HG03280 (cell line): ENCODE data around the gene ASH1L.
"Not testable (repeated sequence)": the region's sequence is repeated elsewhere in the genome, so short reads cannot be mapped to it uniquely, and the experiment has no call there.

ENCODE experiments used
- ATAC-seq: cut with Tn5 transposase; IDR thresholded peaks from one replicate; pipeline ENCODE4 v1.9.1; 2021; ENCODE audit warnings: mild to moderate bottlenecking, moderate library complexity; ENCODE audit not compliant: unreplicated experiment

ASH1L gene

DNA sequence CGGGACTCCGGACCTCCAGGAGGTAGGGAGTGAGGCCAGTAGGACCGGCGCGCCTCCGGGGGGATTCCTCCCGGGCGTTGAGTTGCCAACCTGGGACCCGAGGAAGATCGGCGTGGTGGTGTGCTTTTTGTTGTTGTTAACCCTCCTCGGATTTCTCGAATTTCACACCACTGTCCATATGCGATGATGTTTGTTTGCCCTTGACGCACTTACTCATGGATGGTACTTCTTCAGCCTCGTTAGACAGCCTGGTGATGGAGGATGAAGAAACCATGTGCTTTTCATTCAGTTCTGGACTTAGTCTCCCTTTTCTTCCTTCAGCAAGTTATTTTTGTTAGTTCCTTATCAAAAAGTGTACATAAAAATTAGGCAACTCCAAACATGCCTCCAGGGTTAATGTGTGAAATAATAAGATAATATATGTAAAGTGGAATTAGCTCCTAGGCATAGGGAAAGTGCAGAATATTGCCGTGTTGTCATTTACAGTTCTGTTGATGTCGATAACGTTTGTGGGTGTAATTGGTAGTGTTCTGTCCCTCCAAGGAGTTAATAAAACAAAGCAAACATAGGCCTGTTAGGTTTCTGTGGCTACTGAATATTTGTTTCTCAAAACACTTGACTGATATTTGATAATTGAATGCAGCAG lies 897 bp upstream of the ASH1L start:
- not testable (repeated sequence) for ATAC-seq

DNA sequence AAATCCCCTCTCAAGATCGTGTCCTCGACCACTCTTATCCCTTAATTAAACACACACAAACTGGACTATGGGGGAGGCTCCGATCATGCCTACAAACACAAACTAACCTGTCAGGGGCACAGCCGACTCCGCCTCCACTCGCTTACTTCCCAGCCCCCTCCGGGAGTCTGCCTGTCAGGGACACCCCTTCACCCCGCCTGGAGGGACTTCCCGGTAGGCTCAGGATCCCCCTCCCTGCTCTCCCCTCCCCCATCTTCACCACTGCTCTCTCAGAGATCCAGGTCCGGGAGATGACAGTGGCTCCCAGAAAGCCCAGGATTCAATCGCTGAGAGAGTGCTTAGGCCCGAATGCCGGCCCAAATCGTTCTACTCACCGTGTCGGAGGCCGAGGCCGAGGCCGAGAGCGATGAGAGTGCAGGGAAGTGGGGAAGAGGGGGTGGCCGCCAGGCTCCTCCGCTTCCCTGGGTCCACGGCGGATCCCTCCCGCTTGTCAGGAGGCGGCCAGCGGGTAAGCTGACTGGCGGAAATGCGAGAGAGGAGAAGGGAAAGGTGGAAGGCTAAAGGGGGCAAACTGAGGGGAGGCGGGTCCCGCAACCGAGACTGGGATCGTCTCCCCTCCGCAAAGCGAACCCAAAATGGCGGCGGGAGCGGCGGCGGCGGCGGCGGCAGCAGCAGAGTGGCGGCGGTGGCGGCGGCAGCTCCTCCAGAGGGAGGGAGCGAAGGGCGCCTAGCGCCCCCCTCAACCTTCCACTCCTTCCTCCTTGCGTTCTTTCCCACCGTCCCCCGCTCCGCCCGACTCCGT lies 623 bp downstream of the ASH1L start:
- peak; percentile 14 for ATAC-seq

DNA sequence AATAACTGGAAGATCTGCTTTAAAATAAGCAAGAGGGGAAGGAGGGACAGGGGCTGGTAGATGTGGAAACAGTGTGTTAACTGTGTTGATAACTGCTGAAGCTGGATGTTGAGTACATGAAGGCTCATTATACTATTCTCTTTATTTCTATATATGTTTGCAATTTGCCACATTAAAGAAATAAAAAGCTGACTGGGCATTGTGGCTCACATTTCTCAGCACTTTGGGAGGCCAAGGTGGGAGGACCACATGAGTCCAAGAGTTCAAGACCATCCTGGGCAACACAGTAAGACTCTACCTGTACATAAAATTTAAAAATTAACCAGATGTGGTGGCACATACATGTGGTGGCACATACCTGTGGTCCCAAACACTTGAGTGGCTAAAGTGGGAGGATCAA lies 6.7 kb downstream of the ASH1L start:
- ATAC-seq, result no peak

- ATAC-seq, result no peak
Measured at GRCh38 chr1:155553349-155553748, 9.3 kb downstream of the ASH1L start.

DNA sequence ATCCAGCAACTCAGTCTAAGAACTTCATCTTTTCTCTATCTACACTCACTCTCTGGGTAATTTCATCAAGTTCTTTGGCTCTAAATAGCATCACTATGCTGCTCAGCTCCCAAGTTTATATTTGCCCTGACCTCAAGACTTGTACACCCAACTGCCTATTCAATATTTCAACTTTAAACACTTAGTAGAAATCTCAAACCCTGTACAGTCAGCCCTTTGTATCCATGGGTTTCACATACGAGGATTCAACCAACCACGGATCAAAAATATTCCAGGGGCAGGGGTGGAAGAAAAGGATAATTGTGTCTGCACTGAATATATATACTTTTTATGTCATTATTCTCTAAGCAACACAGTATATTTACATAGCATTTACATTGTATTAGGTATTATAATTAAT lies 13.9 kb downstream of the ASH1L start:
- ATAC-seq, result no peak

DNA sequence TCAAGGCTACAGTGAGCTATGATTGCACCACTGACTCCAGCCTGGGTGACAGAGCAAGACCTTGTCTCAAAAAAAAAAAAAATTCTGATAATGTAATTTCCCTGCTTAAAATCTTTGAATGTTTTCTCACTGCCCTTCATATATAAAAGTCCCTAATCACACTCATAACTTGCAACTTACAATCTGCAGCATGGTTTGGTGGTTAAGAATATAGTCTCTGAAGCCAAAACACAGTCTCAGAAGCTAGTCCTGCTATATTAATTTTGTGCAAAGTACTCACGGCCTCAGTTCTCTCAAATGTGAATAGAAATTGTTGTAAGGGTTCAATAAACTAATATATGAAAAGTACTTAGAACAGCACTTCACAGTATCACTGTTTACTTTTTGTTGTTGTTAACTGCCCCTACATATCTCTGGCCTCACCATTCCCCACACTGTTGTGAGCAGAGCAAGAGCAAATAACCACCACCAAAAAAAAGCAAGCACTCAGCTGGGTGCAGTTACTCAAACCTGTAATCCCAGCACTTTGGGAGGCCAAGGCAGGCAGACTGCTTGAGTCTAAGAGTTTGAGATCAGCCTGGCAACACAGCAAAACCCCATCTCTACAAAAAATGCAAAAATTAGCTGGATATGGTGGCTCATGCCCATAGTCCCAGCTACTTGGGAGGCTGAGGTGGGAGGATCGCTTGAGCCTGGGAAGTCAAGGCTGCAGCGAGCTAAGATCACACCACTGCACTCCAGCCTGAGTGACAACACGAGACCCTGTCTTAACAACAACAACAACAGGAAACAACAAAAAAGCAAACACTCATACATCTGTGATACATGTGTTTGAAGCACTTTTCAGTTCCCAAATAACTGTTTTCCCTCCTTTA lies 22.4 kb downstream of the ASH1L start:
- no peak for ATAC-seq

GRCh38 chr1:155537193-155537592 lies 25.4 kb downstream of the ASH1L start:
- no peak for ATAC-seq

DNA sequence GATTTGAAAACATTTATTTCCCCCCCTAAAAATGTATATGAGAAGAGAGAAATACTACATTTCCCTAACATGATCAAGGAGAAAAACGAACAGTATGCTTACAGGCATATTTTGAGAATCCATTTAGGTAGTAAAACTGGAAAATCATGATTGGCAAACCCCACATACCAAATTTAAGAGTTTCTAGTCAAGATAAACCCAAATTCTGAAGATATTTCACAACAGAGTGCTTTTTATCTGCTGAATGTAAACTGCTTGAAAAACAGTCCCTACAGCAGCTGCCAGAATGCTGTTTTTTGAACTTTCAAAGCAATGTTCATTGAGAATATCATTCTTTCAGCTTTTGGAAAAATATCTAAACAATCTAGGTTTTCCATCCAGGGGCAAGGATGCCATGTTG lies 31.0 kb downstream of the ASH1L start:
- ATAC-seq, result no peak

DNA sequence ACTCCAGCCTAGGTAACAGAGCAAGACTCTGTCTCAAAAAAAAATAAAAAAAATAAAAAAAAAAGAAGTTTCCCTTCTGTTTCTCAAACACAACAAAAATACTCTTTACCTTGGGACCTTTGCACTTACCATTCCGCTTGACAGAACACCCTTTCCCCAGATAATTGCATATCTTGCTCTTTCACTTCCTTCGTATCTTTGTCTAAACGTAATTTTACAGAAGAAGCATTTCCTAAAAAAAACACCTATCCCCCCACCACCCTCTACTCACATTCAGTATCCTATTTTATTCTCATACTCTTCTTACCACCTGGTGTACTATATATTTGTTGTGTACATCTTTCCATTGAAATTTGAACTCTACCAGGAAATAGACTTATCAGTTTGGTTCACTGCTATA lies 32.7 kb downstream of the ASH1L start:
- no peak for ATAC-seq

DNA sequence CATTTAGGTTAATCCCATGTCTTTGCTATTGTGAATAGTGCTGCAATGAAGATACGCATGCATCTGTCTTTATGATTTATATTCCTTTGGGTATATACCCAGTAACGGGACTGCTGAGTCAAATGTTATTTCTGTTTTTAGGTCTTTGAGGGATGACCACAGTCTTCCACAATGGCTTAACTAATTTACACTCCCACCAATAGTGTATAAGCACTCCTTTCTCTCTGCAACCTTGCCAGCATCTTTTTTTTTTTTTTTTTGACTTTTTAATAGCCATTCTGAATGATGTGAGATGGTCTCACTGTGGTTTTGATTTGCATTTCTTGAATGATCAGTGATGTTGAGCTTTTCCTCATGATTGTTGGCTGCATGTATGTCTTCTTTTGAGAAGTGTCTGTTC lies 33.5 kb downstream of the ASH1L start:
- ATAC-seq, result no peak

GRCh38 chr1:155527677-155528076 lies 34.9 kb downstream of the ASH1L start:
- no peak for ATAC-seq

GRCh38 chr1:155526356-155526755 lies 36.2 kb downstream of the ASH1L start:
- ATAC-seq, result no peak

DNA sequence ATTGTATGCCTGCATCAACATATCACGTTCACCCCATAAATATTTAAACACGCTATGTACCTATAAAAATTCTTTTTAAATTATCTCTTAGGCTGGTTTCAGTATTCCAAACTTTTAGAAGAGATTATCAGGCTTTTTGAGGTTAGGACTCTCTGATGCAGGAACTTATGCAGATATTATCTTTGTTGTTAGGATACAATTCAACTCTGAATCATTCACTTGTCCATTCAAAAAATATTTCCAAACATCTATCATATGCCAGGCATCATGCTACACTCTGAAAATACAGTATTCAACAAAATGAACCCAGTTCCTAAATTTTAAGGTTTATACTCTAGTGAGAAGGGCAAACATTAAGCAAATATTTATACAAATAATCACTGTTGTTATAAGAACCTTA lies 40.5 kb downstream of the ASH1L start:
- no peak for ATAC-seq

DNA sequence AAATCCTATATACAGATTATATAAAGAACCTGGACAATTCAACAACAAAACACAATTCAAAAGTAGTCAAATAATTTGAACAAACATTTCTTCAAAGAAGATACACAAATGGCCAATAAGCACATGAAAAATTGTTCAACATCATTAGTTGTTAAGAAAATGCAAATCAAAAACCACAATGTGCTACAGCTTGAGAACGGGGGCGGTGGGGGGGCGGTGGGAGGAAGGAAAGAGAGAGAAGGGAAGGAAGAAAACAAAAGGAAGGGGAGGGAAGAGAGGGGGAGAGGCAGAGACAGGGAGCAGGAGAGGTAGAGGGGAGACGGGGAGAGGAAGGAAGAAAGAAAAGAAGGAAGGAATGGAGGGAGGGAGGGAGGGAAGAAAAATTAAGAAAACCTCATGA lies 44.1 kb downstream of the ASH1L start:
- ATAC-seq, result no peak

- no peak for ATAC-seq
Measured at GRCh38 chr1:155514582-155515187, 47.9 kb downstream of the ASH1L start.

DNA sequence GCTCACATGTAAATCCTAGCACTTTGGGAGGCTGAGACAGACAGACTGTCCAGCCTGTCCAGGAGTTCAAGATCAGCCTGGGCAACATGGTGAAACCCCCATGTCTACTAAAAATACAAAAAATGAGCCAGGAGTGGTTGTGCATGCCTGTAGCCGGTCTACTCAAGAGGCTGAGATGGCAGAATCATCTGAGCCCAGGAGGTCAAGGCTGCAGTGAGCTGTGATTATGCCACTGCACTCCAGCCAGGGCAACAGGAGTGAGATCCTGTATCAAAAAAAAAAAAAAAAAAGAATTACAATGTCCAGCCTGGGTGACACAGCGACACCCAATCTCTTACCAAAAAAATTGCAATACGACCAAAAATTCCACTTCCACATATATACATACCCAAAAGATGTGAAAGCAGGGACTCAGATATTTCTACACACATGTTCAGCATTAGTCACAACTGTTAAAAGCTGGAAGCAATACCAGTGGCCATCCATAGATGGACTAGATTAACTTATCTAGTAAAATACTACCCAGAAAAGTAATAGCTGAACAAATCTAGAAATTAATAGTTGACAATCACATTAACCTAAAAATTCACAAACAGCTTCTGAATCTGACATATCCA lies 49.2 kb downstream of the ASH1L start:
- no peak for ATAC-seq

GRCh38 chr1:155511385-155511784 lies 51.2 kb downstream of the ASH1L start:
- not testable (repeated sequence) for ATAC-seq

DNA sequence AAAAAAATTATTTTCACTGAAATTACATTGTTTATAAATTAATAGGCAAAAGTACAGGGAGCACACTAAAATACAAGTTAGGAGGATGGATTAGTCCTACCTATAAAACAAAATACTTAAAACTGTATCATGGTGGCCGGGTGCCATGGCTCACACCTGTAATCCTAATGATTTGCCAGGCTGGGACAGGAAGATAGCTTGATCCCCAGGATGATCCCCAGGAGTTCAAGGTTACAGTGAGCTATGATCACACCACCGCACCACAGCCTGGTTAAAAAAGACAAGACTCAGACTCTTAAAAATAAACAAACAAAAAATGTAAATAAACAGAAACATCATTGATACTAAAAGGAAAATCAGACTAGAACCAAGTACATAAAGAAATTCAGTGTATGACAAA lies 53.5 kb downstream of the ASH1L start:
- ATAC-seq, result no peak

GRCh38 chr1:155507945-155508344 lies 54.7 kb downstream of the ASH1L start:
- no peak for ATAC-seq

- not testable (repeated sequence) for ATAC-seq
Measured at GRCh38 chr1:155505963-155506362, 56.6 kb downstream of the ASH1L start.

- ATAC-seq, result no peak
Measured at GRCh38 chr1:155504207-155504606, 58.4 kb downstream of the ASH1L start.
